ENCODE results near the gene DPF1.

DPF1 gene

GRCh38 chr19:38163419-38164290 lies 60.4 kb downstream of the DPF1 start:
- no peak for DNase-seq (ENCODE audit: low read depth in 2 of 2)

GRCh38 chr19:38162632-38163031 lies 61.4 kb downstream of the DPF1 start:
- no peak for DNase-seq (ENCODE audit: low read depth in 2 of 2)

GRCh38 chr19:38162094-38162493 lies 61.9 kb downstream of the DPF1 start:
- DNase-seq (ENCODE audit: low read depth in 2 of 2), result no peak
